ENCODE measurements around the gene VNN1. TPM values are rescaled to one million over a fixed set of nuclear protein-coding genes. Genes with fewer than 3 reads are reported as not detected.
"Not testable (repeated sequence)": the region's sequence is repeated elsewhere in the genome, so short reads cannot be mapped to it uniquely, and the experiment has no call there.

Gene VNN1
- polyA plus RNA-seq, 3 donors, result 0.28 to 7.1 (median 2.8) TPM

- H3K27ac ChIP-seq (ENCODE audit: low read depth, low read length), result not testable (repeated sequence)
- 83 to 92% (median 90%) methylated on average over 1 of the region's 1 CpG for WGBS, 3 donors
Measured at GRCh38 chr6:132637135-132637534, 76.7 kb downstream of the VNN1 start.

GRCh38 chr6:132635906-132636305 lies 77.9 kb downstream of the VNN1 start:
- WGBS, 3 donors, result 77 to 92% (median 89%) methylated on average over 3 of the region's 3 CpGs

GRCh38 chr6:132635288-132635687 lies 78.6 kb downstream of the VNN1 start:
- H3K27ac ChIP-seq (ENCODE audit: low read depth, low read length), result not testable (repeated sequence)
- WGBS, 3 donors, result 21 to 60% (median 42%) methylated on average over 3 of the region's 3 CpGs

More at GRCh38 chr6:132635906-132636305, 77.9 kb downstream of the VNN1 start:
- H3K27ac ChIP-seq (ENCODE audit: low read depth, low read length), result not testable (repeated sequence)

- 75 to 79% (median 76%) methylated on average over 4 of the region's 4 CpGs for WGBS, 3 donors
Measured at GRCh38 chr6:132634796-132635195, 79.1 kb downstream of the VNN1 start.

GRCh38 chr6:132633362-132633761 lies 80.5 kb downstream of the VNN1 start:
- WGBS, 3 donors, result 77 to 86% (median 81%) methylated on average over 2 of the region's 2 CpGs
- no peak overlapping the region for H3K27ac ChIP-seq (ENCODE audit: low read depth, low read length)

More at GRCh38 chr6:132634796-132635195, 79.1 kb downstream of the VNN1 start:
- no peak overlapping the region for H3K27ac ChIP-seq (ENCODE audit: low read depth, low read length)

Other genes with a start within 250 kb of the VNN1 start
- 10 to 100 TPM; 11.4 to 30.7 (median 23.3) TPM for gene STX7, start 200.9 kb downstream of the VNN1 start, polyA plus RNA-seq
- gene TAAR9, start 175.8 kb downstream of the VNN1 start, polyA plus RNA-seq, result not detected
- gene TAAR8, start 161.4 kb downstream of the VNN1 start, polyA plus RNA-seq, result not detected
- gene TAAR6, start 143.7 kb downstream of the VNN1 start, polyA plus RNA-seq, result not detected
- gene TAAR5, start 124.3 kb downstream of the VNN1 start, polyA plus RNA-seq, result not detected
- not detected for gene TAAR2, start 89.8 kb downstream of the VNN1 start, polyA plus RNA-seq
- not detected for gene TAAR1, start 54.9 kb downstream of the VNN1 start, polyA plus RNA-seq
- gene VNN2, start 43.8 kb upstream of the VNN1 start, polyA plus RNA-seq, result 10 to 100 TPM in 2 of 3 donors, under 1 TPM in 1; 0.46 to 26.3 (median 24.0) TPM
- gene SLC18B1, start 84.6 kb upstream of the VNN1 start, polyA plus RNA-seq, result 1 to 10 TPM; 3.4 to 6.3 (median 5.5) TPM
- gene RPS12, start 100.5 kb upstream of the VNN1 start, polyA plus RNA-seq, result 1,000 to 10,000 TPM; 2,454 to 4,576 (median 3,816) TPM

Data from adipose tissue (tissue), 3 donors.